OCI-M1 (cell line): ENCODE data around the gene NBEAL1.
"Not testable (repeated sequence)": the region's sequence is repeated elsewhere in the genome, so short reads cannot be mapped to it uniquely, and the experiment has no call there.

Experiments used
- DNase-seq: peaks from one replicate; lab custom pipeline; 2025; lab: John Stamatoyannopoulos, UW

The NBEAL1 gene

GRCh38 chr2:203039211-203039610, 24.5 kb downstream of the NBEAL1 start:
- DNase-seq = not testable (repeated sequence)

- DNase-seq = no peak
These were observed 26.4 kb downstream of the NBEAL1 start for GRCh38 chr2:203040966-203041521.

DNA sequence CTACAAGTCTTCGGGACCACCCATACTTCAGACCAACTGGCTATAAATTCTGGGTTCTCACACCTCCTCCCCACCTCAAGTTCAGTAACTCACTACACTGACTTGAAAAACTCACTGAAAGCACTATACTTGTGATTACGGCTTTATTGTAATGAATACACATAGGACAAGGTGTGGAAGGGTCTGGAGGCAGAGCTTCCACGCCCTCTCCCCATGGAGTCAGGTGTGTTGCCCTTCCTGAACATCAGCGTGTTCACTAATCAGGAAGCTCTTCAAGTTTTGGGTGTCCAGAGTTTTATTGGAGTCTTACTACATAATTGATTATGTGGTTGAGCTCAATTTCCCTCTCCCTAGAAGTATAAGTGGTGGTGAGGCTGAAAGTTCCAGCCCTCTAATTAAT, 27.5 kb downstream of the NBEAL1 start:
- DNase-seq = no peak

- no peak for DNase-seq
These were observed 28.6 kb downstream of the NBEAL1 start for GRCh38 chr2:203043226-203043625.

GRCh38 chr2:203045867-203046266, 31.2 kb downstream of the NBEAL1 start:
- DNase-seq = no peak

- no peak for DNase-seq
These were observed 37.9 kb downstream of the NBEAL1 start for GRCh38 chr2:203052539-203052938.

DNA sequence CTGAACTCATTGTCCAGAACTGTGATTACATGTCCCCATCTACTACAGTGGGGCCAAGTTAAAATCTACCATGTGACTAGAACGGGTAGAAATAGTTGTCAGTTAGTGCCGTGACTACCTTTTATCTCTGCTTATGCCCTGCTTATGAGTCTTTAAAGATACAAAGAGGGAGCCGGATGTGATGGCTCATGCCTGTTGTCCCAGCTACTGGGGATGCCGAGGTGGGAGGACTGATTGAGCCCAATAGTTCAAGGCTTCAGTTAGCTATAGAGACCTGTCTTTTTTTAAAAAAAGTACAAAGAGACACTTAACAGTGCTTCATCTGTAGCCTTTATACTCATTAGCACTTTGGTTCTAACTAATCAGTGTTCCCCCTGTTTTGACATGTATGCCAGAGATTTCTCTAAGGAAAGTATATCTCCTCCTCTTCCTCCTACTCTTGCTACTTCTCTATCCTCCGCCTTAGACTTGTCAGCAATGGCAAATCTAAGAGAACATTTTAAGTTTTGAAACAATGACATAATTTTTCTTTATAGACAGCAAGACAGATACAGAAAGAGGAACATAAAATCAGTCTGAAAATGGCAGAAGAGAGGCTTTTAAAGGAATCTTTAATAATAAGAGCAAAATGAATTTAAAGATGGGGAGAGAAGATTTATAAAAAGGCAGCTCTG, 45.0 kb downstream of the NBEAL1 start:
- DNase-seq = no peak

DNA sequence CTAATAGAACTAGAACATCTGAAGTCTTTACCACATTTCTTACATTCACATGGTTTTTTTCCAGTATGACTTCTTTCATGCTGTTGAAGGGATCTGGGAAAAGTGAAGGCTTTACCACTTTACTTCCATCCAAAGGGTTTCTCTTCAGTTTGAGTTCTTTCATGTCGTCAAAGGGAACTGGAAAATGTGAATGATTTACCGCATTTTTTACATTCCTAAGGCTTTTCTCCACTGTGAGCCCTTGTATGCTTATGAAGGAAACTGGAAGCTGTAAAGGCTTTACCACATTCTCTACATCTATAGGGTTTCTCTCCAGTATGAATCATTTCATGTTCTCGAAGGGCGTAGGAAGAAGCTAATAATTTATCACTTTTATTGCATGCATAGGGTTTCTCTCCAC, 46.7 kb downstream of the NBEAL1 start:
- DNase-seq = no peak

DNA sequence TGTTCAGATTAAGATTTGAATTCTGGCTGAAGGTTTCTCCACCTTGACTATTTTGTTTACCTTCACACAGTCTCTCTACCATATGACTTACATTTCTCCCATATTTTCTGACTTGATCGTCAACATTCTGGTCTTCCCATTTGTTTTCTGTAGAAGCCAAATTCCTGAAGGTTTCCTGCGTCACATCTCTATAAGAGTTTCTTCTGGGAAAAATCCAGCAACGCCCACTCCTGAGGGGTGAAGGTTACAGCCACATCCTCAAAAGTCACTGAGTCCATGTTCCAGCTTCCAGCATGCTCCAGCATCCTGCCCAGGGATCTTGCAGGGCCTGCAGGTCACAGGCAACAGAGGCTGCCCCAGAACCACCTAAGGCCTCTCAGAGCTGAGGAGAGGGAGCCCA, 47.5 kb downstream of the NBEAL1 start:
- DNase-seq = no peak

DNA sequence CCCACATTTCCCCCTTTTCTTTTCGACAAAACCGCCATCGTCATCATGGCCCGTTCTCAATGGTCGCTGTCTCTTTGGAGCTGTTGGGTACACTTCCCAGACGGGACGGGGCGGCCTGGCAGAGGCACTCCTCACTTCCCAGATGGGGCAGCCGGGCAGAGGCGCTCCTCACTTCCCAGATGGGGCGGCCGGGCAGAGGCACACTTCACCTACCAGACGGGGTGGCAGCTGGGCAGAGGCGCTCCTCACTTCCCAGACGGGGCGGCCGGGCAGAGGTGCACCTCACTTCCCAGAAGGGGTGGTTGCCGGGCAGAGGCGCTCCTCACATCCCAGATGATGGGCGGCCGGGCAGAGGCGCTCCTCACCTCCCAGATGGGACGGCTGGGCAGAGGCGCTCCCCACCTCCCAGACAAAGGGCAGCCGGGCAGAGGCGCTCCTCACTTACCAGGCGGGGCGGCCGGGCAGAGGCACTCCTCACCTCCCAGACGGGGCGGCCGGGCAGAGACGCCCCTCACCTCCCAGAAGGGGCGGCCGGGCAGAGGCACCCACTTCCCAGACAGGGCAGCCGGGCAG, 51.9 kb downstream of the NBEAL1 start:
- not testable (repeated sequence) for DNase-seq

- peak; percentile 91 for DNase-seq
These were observed 56.0 kb downstream of the NBEAL1 start for GRCh38 chr2:203070701-203071100.

DNA sequence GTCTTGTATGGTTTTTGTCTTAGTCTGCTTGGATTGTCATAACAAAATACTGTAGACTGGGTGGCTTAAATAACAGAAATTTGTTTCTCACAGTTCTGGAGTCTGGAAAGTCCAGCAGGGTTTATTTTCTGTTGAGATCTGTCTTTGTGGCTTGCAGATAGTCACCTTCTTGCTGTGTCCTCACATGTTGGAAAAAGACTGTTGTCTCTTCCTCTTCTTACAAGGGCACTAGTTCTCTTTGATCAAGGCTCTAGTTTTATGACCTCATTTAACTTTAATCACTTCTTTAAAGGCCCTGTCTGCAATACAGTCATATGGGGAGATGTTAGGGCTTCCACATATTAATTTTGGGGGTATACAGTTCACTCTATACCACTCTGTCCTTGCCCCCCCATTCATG, 56.5 kb downstream of the NBEAL1 start:
- peak; percentile 80 for DNase-seq

DNA sequence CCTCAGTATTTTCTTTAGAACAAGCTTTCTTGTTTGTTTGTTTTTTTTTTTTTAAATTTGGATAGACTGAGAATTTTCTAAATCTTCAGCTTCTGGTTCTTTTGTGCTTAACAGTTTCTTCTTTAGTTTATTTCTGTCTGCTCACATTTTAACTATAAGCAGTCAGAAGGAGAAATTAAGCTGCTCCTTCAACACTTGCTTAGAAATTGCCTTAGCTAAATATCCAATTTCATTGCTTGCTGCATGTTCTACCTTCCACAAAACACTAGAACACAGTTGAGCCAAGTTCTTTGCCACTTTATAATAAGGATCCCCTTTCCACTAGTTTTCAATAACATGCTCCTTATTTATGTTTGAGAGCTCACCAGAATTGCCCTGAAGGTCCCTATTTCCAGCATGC, 57.7 kb downstream of the NBEAL1 start:
- no peak for DNase-seq

DNA sequence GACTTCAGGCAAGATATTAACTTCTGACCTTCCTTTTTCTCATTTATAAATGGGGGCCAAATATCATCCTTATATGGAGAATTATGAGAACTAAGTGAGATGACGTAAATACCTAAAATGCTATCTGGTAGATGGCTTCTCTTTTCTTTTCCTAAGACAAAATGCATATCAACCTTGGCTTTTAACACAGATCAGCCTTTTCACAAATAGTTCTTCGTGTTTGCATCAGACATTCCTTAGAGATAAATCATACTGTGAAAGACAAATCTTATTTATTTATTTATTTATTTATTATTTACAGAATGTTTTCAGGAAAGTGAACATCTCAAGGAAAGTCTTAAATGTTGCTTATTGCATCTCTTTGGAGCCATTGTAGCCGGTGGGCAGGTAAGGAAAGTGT, 62.8 kb downstream of the NBEAL1 start:
- DNase-seq = no peak

DNA sequence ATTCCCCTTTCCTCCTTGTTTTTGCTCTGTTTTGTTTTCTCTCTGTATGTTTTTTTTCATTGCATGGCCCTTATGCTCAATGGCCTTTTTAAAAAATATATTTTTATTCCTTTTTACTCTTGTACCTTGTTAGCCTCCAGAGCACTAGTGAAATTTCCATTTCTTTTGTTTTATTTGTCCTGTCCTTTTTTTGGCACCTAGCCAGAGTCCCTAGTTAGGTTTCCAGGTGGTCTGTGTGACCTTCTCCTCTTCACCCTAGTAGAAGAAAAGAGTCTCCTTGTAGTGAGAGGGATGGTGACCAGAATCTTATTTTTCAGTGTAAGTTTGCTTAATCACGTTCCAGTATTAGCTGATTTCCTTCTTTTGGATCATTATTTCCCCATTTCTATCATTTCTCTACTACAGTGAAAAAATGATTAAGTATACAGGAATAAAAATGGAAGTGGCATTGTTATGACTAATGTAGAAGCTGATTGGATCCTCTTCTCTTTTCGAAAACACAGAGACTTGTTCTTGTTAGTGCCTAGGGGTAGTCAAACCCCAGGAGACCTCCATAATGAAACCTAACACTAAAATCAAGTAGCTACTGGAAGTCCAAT, 65.9 kb downstream of the NBEAL1 start:
- no peak for DNase-seq

GRCh38 chr2:203083328-203083727, 68.7 kb downstream of the NBEAL1 start:
- peak; percentile 56 for DNase-seq

DNA sequence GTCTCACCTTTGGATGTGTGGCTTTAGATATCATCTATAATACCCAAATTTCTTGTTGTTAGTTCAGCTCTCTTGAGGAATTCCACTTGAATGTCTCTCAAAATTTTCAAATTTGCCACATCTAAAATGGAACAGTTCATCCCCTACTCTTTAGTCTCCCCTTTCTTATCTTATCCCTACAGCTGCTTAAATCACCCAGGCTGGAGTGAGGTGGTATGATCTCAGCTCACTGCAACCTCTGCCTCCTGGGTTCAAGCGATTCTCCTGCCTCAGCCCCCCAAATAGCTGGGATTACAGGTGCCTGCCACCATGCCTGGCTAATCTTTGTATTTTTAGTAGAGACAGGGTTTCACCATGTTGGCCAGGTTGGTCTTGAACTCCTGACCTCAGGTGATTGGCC, 71.7 kb downstream of the NBEAL1 start:
- DNase-seq = peak; percentile 44

DNA sequence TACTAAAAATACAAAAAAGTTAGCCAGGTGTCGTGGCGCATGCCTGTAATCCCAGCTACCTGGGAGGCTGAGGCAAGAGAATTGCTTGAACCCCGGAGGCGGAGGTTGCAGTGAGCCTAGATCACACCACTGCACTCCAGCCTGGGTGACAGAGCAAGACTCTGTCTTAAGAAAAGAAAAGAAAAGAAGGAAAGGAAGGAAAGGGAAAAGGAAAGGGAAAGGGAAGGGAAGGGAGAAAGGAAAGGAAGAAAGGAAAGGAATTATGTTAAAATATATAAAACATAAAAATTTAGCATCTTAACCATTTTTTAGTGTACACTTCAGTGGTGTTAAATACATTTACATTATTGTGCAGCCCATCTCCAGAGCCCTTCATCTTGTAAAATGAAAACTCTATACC, 76.0 kb downstream of the NBEAL1 start:
- not testable (repeated sequence) for DNase-seq

DNA sequence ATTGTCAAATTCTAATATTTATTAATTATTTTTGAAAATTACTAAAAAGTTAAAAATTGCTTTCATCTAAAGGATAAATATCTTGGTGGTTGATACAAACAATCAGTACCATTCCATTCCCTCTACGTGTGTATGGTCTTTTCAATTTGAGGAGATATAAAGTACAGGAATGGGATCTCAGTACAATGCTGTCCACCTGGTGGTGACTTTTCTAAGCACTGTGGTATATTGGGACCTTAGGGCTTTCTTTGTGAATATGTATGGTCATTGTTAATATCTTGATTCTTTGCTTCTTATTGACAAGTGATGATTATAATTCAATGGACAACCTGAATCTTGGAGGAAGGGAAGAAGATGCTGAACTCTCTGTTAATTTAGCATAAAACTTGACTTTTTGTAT, 83.1 kb downstream of the NBEAL1 start:
- DNase-seq = peak; percentile 23

- peak; percentile 82 for DNase-seq
These were observed 87.7 kb downstream of the NBEAL1 start for GRCh38 chr2:203102357-203102756.

GRCh38 chr2:203104273-203104672, 89.6 kb downstream of the NBEAL1 start:
- no peak for DNase-seq

DNA sequence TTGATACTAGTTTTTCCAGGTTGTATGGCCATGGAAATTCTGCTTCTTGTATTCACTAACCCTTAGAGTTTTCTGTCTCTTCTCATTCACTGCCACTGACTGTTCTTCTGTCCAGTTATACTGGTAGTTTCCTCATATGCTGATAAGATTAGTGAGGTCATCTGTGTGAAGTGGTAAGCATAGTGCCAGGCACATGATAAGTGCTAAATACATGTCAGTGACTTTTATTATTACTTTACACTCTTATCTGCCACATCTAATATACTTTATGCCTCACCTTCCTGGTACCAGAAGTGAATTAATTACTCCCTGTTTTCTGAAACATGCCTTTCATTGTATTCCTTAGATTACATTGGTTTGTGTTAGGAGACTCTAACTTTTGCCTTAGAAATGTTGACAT, 91.3 kb downstream of the NBEAL1 start:
- DNase-seq = peak; percentile 86

GRCh38 chr2:203110496-203110895, 95.8 kb downstream of the NBEAL1 start:
- DNase-seq = not testable (repeated sequence)
